HEK293 (cell line): ENCODE data around the gene SPOCK1.

Source experiments
- CTCF ChIA-PET: fragments of 350-600 bp; formaldehyde crosslinking; extraction: SDS; loops from one replicate; lab custom pipeline; 2021; ENCODE audit warnings: antibody characterized with exemption; lab: Yijun Ruan, JAX
- POLR2A ChIA-PET: fragments of 300-600 bp; formaldehyde crosslinking; extraction: SDS; loops from one replicate; lab custom pipeline; 2020; ENCODE audit warnings: antibody characterized with exemption, inconsistent platforms; lab: Yijun Ruan, JAX
- H3K27ac ChIP-seq: fragments of 200-500 bp; sonication (Bioruptor generic); 2 replicates; pipeline ENCODE4 v1.5.1; 2014; ENCODE audit warnings: low read depth, low read length, control low read depth, inconsistent platforms; ENCODE audit errors: extremely low read depth
- H3K36me3 ChIP-seq, 2 experiments: fragments of 200-500 bp in 1 of 2; sonication (Bioruptor generic) in 1 of 2; 1 replicate in 1 of 2; 2 replicates in 1 of 2; pipeline ENCODE4 v1.5.1; 2014 to 2017; ENCODE audit warnings: inconsistent platforms in 2 of 2, low read length in 2 of 2; ENCODE audit not compliant: control insufficient read depth in 2 of 2, insufficient read depth in 1 of 2
- H3K4me1 ChIP-seq: fragments of 200-500 bp; sonication (Bioruptor generic); 2 replicates; pipeline ENCODE4 v1.5.1; 2014; ENCODE audit warnings: mild to moderate bottlenecking, low read length, inconsistent platforms; ENCODE audit not compliant: control insufficient read depth, insufficient read depth
- H3K4me3 ChIP-seq: 2 replicates; pipeline ENCODE4 v1.5.1; 2011; ENCODE audit warnings: low read depth, mild to moderate bottlenecking, control low read depth, low read length, moderate library complexity
- H3K9me3 ChIP-seq: fragments of 200-500 bp; sonication (Bioruptor generic); 2 replicates; pipeline ENCODE4 v1.5.1; 2014; ENCODE audit warnings: low read depth, low read length, inconsistent platforms; ENCODE audit not compliant: control insufficient read depth, insufficient read depth
- SALL2 ChIP-seq: fragments of 450-650 bp; formaldehyde crosslinking; IDR thresholded peaks from 2 replicates; pipeline ENCODE4 v1.5.0; 2017; ENCODE audit warnings: missing biosample characterization, mild to moderate bottlenecking, missing genetic modification characterization, borderline replicate concordance
- SETDB1 ChIP-seq: IDR thresholded peaks from one replicate; pipeline ENCODE4 v1.6.1; 2017; ENCODE audit warnings: mild to moderate bottlenecking, low read length, moderate library complexity, mixed read lengths; ENCODE audit not compliant: insufficient read length
- ZBTB17 ChIP-seq: fragments of 450-650 bp; formaldehyde crosslinking; IDR thresholded peaks from 2 replicates; pipeline ENCODE4 v1.5.1; 2016; ENCODE audit warnings: missing biosample characterization, missing genetic modification characterization
- ZBTB21 ChIP-seq: fragments of 450-650 bp; formaldehyde crosslinking; IDR thresholded peaks from 2 replicates; pipeline ENCODE4 v1.5.1; 2017; ENCODE audit warnings: missing biosample characterization, missing genetic modification characterization
- ZNF132 ChIP-seq: fragments of 450-650 bp; formaldehyde crosslinking; IDR thresholded peaks from 2 replicates; pipeline ENCODE4 v1.5.1; 2017; ENCODE audit warnings: missing biosample characterization, missing genetic modification characterization, borderline replicate concordance
- ZNF138 ChIP-seq: fragments of 450-650 bp; formaldehyde crosslinking; IDR thresholded peaks from 2 replicates; pipeline ENCODE4 v1.5.1; 2016; ENCODE audit warnings: missing biosample characterization, missing genetic modification characterization, borderline replicate concordance
- ZNF354C ChIP-seq: fragments of 450-650 bp; formaldehyde crosslinking; IDR thresholded peaks from 2 replicates; pipeline ENCODE4 v1.5.1; 2016; ENCODE audit warnings: missing biosample characterization, missing genetic modification characterization, low read depth, borderline replicate concordance
- ZNF391 ChIP-seq: fragments of 450-650 bp; formaldehyde crosslinking; IDR thresholded peaks from 2 replicates; pipeline ENCODE4 v1.5.1; 2016; ENCODE audit warnings: low read depth, missing biosample characterization, missing genetic modification characterization, borderline replicate concordance
- ZNF501 ChIP-seq: fragments of 450-650 bp; formaldehyde crosslinking; IDR thresholded peaks from 2 replicates; pipeline ENCODE4 v1.5.1; 2016; ENCODE audit warnings: missing biosample characterization, missing genetic modification characterization
- ZNF571 ChIP-seq: fragments of 450-650 bp; formaldehyde crosslinking; IDR thresholded peaks from 2 replicates; pipeline ENCODE4 v1.5.0; 2017; ENCODE audit warnings: missing biosample characterization, missing genetic modification characterization
- ZNF585B ChIP-seq: fragments of 450-650 bp; formaldehyde crosslinking; IDR thresholded peaks from 2 replicates; pipeline ENCODE4 v1.5.1; 2016; ENCODE audit warnings: missing biosample characterization, missing genetic modification characterization
- ZNF654 ChIP-seq: fragments of 450-650 bp; formaldehyde crosslinking; IDR thresholded peaks from 2 replicates; pipeline ENCODE4 v1.5.1; 2016; ENCODE audit warnings: low read depth, missing biosample characterization, missing genetic modification characterization
- ZNF670 ChIP-seq: fragments of 450-650 bp; formaldehyde crosslinking; IDR thresholded peaks from 2 replicates; pipeline ENCODE4 v1.5.1; 2016; ENCODE audit warnings: missing biosample characterization, missing genetic modification characterization, low read depth
- ZNF677 ChIP-seq: fragments of 450-650 bp; IDR thresholded peaks from 2 replicates; pipeline ENCODE4 v1.5.0; 2018; ENCODE audit warnings: missing biosample characterization, mild to moderate bottlenecking, missing genetic modification characterization, moderate library complexity
- TF ChIP-seq, protein P1 (sequence below): fragments of 450-650 bp; formaldehyde crosslinking; IDR thresholded peaks from 2 replicates; pipeline ENCODE4 v1.5.1; 2016; ENCODE audit warnings: missing biosample characterization, missing genetic modification characterization
- TF ChIP-seq, protein P2 (sequence below): fragments of 450-650 bp; formaldehyde crosslinking; IDR thresholded peaks from 2 replicates; pipeline ENCODE4 v1.5.1; 2016; ENCODE audit warnings: missing biosample characterization, missing genetic modification characterization
- TF ChIP-seq, protein P3 (sequence below): fragments of 450-650 bp; formaldehyde crosslinking; IDR thresholded peaks from 2 replicates; pipeline ENCODE4 v1.5.1; 2017; ENCODE audit warnings: missing biosample characterization, missing genetic modification characterization
- TF ChIP-seq, protein P4 (sequence below): fragments of 450-650 bp; formaldehyde crosslinking; IDR thresholded peaks from 2 replicates; pipeline ENCODE4 v1.5.1; 2017; ENCODE audit warnings: missing biosample characterization, missing genetic modification characterization
- TF ChIP-seq, protein P5 (sequence below): fragments of 450-650 bp; formaldehyde crosslinking; IDR thresholded peaks from 2 replicates; pipeline ENCODE4 v1.5.1; 2016; ENCODE audit warnings: missing biosample characterization, missing genetic modification characterization

The SPOCK1 gene

DNA sequence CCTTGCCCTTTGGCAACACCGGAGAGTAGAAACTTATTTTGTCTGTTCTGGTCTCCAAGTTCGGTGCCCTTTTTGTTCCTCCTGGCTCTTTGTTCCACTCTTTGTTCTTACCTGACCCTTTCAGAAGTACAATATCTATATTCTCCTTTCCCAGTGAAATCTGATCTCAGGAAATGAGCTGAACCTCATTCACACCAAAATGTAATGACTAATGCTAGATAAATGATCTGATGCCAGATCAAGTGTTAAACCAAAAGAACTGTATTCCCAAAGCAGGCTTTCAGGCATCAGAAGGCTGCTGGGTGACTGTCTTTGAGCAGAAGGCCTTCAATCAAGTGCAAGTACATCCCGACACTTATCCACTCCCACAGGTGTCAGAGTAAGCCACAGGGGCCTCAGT, 156.4 kb downstream of the SPOCK1 start:
- CTCF ChIA-PET, result interaction anchor here (0.8 to 2.1 kb wide), 3 partner anchors 22 to 538 kb away, joined by 3 to 7 read pairs (median 6); partner anchors contain the start of gene SPOCK1
- Histone ChIP-seq H3K4me3 (no peak overlapping the region), H3K27ac (no peak overlapping the region), H3K4me1 (no peaks in the 10 kb centered on the region), H3K36me3 (no peaks in the 10 kb centered on the region), H3K9me3 (no peaks in the 10 kb centered on the region)
- POLR2A ChIA-PET, result no interaction called here
- TF ChIP-seq, protein P1, sequence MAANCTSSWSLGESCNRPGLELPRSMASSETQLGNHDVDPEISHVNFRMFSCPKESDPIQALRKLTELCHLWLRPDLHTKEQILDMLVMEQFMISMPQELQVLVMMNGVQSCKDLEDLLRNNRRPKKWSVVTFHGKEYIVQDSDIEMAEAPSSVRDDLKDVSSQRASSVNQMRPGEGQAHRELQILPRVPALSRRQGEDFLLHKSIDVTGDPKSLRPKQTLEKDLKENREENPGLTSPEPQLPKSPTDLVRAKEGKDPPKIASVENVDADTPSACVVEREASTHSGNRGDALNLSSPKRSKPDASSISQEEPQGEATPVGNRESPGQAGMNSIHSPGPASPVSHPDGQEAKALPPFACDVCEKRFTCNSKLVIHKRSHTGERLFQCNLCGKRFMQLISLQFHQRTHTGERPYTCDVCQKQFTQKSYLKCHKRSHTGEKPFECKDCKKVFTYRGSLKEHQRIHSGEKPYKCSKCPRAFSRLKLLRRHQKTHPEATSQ (tag by site-specific recombination), result no peak
- TF ChIP-seq ZNF670 (no peak), ZNF654 (tag by site-specific recombination) (no peak), ZNF354C (tag by site-specific recombination) (no peak), ZNF138 (tag by site-specific recombination) (no peak), ZBTB17 (tag by site-specific recombination) (no peak), ZNF571 (tag by site-specific recombination) (no peak), ZNF391 (tag by site-specific recombination) (no peak), ZBTB21 (tag by site-specific recombination) (no peak)
- TF ChIP-seq, protein P2, sequence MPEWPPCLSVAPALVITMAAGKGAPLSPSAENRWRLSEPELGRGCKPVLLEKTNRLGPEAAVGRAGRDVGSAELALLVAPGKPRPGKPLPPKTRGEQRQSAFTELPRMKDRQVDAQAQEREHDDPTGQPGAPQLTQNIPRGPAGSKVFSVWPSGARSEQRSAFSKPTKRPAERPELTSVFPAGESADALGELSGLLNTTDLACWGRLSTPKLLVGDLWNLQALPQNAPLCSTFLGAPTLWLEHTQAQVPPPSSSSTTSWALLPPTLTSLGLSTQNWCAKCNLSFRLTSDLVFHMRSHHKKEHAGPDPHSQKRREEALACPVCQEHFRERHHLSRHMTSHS (tag by site-specific recombination), result no peak
- TF ChIP-seq, protein P3, sequence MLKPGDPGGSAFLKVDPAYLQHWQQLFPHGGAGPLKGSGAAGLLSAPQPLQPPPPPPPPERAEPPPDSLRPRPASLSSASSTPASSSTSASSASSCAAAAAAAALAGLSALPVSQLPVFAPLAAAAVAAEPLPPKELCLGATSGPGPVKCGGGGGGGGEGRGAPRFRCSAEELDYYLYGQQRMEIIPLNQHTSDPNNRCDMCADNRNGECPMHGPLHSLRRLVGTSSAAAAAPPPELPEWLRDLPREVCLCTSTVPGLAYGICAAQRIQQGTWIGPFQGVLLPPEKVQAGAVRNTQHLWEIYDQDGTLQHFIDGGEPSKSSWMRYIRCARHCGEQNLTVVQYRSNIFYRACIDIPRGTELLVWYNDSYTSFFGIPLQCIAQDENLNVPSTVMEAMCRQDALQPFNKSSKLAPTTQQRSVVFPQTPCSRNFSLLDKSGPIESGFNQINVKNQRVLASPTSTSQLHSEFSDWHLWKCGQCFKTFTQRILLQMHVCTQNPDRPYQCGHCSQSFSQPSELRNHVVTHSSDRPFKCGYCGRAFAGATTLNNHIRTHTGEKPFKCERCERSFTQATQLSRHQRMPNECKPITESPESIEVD (tag by site-specific recombination), result no peak

DNA sequence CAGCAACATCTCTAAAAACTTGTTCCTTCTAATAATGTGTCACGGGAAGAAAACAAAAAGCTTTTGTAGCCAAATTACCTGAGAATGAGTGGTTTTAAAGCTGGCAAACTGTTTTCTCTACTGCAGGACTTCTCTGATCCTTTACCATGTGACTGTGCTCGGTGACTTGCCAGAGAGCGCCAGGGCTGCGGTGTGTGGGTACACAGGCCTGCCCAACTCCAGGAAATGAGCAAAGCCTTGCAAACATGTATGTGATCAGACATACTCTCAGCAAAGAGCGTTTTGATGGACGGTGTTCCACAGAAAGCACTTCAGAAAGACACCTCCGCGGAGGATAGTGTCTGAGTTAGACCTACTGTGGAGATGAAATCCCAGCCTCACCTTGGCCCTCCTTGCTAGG, 157.3 kb downstream of the SPOCK1 start:
- CTCF ChIA-PET, result interaction anchor here (1.6 kb wide), 1 partner anchor 21 kb away, joined by 3 read pairs; no protein-coding TSS in a partner anchor
- Histone ChIP-seq H3K36me3 (no peaks in the 10 kb centered on the region), H3K27ac (no peak overlapping the region), H3K4me3 (no peak overlapping the region), H3K4me1 (no peaks in the 10 kb centered on the region), H3K9me3 (no peaks in the 10 kb centered on the region)
- TF ChIP-seq SALL2 (tag by site-specific recombination), result no peak
- no peak for TF ChIP-seq SETDB1
- TF ChIP-seq, protein P4, sequence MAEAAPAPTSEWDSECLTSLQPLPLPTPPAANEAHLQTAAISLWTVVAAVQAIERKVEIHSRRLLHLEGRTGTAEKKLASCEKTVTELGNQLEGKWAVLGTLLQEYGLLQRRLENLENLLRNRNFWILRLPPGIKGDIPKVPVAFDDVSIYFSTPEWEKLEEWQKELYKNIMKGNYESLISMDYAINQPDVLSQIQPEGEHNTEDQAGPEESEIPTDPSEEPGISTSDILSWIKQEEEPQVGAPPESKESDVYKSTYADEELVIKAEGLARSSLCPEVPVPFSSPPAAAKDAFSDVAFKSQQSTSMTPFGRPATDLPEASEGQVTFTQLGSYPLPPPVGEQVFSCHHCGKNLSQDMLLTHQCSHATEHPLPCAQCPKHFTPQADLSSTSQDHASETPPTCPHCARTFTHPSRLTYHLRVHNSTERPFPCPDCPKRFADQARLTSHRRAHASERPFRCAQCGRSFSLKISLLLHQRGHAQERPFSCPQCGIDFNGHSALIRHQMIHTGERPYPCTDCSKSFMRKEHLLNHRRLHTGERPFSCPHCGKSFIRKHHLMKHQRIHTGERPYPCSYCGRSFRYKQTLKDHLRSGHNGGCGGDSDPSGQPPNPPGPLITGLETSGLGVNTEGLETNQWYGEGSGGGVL, result no peak
- no peak for TF ChIP-seq ZNF132 (tag by site-specific recombination)
- no peak for TF ChIP-seq ZNF585B (tag by site-specific recombination)
- no peak for TF ChIP-seq ZNF501 (tag by site-specific recombination)
- no peak for TF ChIP-seq ZNF677
- TF ChIP-seq, protein P5, sequence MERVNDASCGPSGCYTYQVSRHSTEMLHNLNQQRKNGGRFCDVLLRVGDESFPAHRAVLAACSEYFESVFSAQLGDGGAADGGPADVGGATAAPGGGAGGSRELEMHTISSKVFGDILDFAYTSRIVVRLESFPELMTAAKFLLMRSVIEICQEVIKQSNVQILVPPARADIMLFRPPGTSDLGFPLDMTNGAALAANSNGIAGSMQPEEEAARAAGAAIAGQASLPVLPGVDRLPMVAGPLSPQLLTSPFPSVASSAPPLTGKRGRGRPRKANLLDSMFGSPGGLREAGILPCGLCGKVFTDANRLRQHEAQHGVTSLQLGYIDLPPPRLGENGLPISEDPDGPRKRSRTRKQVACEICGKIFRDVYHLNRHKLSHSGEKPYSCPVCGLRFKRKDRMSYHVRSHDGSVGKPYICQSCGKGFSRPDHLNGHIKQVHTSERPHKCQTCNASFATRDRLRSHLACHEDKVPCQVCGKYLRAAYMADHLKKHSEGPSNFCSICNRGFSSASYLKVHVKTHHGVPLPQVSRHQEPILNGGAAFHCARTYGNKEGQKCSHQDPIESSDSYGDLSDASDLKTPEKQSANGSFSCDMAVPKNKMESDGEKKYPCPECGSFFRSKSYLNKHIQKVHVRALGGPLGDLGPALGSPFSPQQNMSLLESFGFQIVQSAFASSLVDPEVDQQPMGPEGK (tag by site-specific recombination), result no peak
- POLR2A ChIA-PET, result no interaction called here
